Measurements from ENCODE around the gene MPRIP.

MPRIP gene

GRCh38 chr17:17084941-17085340, 42.7 kb downstream of the MPRIP start:
- TF ChIP-seq CTCF (conservative IDR thresholded peaks at IDR 0.05; ENCODE audit: low read length), result no peak
- no peak for DNase-seq (ENCODE audit: low read depth)
- H3K4me3 ChIP-seq (ENCODE audit: low read length), result no peak overlapping the region

DNA sequence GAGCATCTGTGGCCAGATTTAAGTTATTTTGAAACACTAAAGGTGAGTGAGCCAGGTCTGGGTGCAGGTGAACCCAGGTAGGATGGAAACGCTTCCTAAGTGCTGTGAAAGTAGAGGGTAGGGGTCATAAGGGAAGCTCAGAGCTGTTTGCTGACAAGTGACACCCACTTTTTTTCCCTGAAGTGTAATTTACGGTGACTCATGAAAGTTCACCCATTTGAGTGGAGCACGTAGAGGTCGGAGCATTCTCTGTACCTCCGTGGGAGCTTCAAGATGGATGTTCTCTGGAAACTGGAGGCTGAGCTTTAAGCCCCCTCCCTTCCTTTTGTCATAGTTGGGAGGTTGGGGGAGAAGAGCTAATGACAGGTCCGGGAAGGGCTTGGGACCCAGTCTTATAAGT, 44.3 kb downstream of the MPRIP start:
- TF ChIP-seq CTCF (conservative IDR thresholded peaks at IDR 0.05; ENCODE audit: low read length), result no peak
- H3K4me3 ChIP-seq (ENCODE audit: low read length), result no peak overlapping the region

GRCh38 chr17:17087424-17088015, 45.3 kb downstream of the MPRIP start:
- no peak for TF ChIP-seq CTCF (conservative IDR thresholded peaks at IDR 0.05; ENCODE audit: low read length)
- H3K4me3 ChIP-seq (ENCODE audit: low read length), result no peak overlapping the region

More for the DNA sequence above, 44.3 kb downstream of the MPRIP start:
- DNase-seq (ENCODE audit: low read depth), result no peak

DNA sequence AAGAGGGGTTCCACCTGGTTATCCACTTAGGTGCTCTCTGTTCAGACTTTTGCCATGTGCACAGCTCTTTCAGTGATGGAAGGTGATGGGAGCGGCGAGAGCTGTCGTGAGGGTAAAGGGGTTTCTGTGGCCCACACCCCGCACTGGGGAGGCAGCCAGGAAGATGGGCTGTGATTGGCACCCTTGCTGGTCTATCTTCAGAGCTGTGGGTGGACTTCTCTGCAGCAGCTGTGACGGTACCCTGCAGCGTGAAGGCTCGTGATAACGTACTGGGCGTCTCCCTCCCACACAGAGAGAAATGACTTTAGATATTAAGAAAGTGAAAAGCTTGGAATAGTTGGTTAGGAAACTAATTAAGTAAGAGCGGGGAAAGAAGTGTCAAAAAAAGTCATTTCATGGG, 45.8 kb downstream of the MPRIP start:
- no peak for TF ChIP-seq CTCF (conservative IDR thresholded peaks at IDR 0.05; ENCODE audit: low read length)
- H3K4me3 ChIP-seq (ENCODE audit: low read length), result no peak overlapping the region
- DNase-seq (ENCODE audit: low read depth), result no peak

More at GRCh38 chr17:17087424-17088015, 45.3 kb downstream of the MPRIP start:
- no peak for DNase-seq (ENCODE audit: low read depth)

GRCh38 chr17:17088541-17089525, 46.6 kb downstream of the MPRIP start:
- TF ChIP-seq CTCF (conservative IDR thresholded peaks at IDR 0.05; ENCODE audit: low read length), result no peak
- no peak for DNase-seq (ENCODE audit: low read depth)
- no peak overlapping the region for H3K4me3 ChIP-seq (ENCODE audit: low read length)

- no peak for TF ChIP-seq CTCF (conservative IDR thresholded peaks at IDR 0.05; ENCODE audit: low read length)
- no peak overlapping the region for H3K4me3 ChIP-seq (ENCODE audit: low read length)
- no peak for DNase-seq (ENCODE audit: low read depth)
These were observed 47.8 kb downstream of the MPRIP start for GRCh38 chr17:17089796-17090641.

Measured in AG10803 (cell line).